SU-DHL-6 (cell line): ENCODE measurements around the gene GLYATL3.

Experiments
- EZH2phosphoT487 ChIP-seq: fragments of 200-600 bp; sonication (generic), shearing (Covaris generic); conservative IDR thresholded peaks from 2 replicates; pipeline ENCODE4 v1.6.1; 2018; ENCODE audit warnings: mild to moderate bottlenecking, antibody characterized with exemption, low read length, moderate library complexity, mixed read lengths
- TF ChIP-seq, protein P1 (sequence below): fragments of 200-600 bp; sonication (generic); IDR thresholded peaks from one replicate; pipeline ENCODE4 v1.5.1; 2017; ENCODE audit warnings: antibody characterized with exemption, mild to moderate bottlenecking, low read length, moderate library complexity; ENCODE audit not compliant: insufficient read depth, poor library complexity, severe bottlenecking

- TF ChIP-seq, protein P1, sequence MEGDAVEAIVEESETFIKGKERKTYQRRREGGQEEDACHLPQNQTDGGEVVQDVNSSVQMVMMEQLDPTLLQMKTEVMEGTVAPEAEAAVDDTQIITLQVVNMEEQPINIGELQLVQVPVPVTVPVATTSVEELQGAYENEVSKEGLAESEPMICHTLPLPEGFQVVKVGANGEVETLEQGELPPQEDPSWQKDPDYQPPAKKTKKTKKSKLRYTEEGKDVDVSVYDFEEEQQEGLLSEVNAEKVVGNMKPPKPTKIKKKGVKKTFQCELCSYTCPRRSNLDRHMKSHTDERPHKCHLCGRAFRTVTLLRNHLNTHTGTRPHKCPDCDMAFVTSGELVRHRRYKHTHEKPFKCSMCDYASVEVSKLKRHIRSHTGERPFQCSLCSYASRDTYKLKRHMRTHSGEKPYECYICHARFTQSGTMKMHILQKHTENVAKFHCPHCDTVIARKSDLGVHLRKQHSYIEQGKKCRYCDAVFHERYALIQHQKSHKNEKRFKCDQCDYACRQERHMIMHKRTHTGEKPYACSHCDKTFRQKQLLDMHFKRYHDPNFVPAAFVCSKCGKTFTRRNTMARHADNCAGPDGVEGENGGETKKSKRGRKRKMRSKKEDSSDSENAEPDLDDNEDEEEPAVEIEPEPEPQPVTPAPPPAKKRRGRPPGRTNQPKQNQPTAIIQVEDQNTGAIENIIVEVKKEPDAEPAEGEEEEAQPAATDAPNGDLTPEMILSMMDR, result no peak
- no peak for TF ChIP-seq EZH2phosphoT487
These were observed 50.2 kb downstream of the GLYATL3 start for GRCh38 chr6:49549691-49550491.
